HEK293 (cell line): ENCODE results near the gene SFMBT2.

Experiments used
- KLF10 ChIP-seq: fragments of 450-650 bp; IDR thresholded peaks from 2 replicates; pipeline ENCODE4 v1.5.1; 2018; ENCODE audit warnings: missing biosample characterization, mild to moderate bottlenecking, missing genetic modification characterization
- MYNN ChIP-seq: fragments of 450-650 bp; formaldehyde crosslinking; IDR thresholded peaks from 2 replicates; pipeline ENCODE4 v1.5.1; 2016; ENCODE audit warnings: missing biosample characterization, missing genetic modification characterization, borderline replicate concordance
- YY1 ChIP-seq: fragments of 450-650 bp; formaldehyde crosslinking; IDR thresholded peaks from 2 replicates; pipeline ENCODE4 v1.5.1; 2018; ENCODE audit warnings: missing biosample characterization, missing genetic modification characterization
- ZBTB1 ChIP-seq: fragments of 450-650 bp; formaldehyde crosslinking; IDR thresholded peaks from 2 replicates; pipeline ENCODE4 v1.5.1; 2016; ENCODE audit warnings: missing biosample characterization, missing genetic modification characterization
- ZBTB20 ChIP-seq: fragments of 450-650 bp; formaldehyde crosslinking; IDR thresholded peaks from 2 replicates; pipeline ENCODE4 v1.5.1; 2016; ENCODE audit warnings: missing biosample characterization, missing genetic modification characterization
- ZIC2 ChIP-seq: fragments of 450-650 bp; formaldehyde crosslinking; IDR thresholded peaks from 2 replicates; pipeline ENCODE4 v1.5.1; 2016; ENCODE audit warnings: missing biosample characterization, missing genetic modification characterization
- ZNF112 ChIP-seq: fragments of 450-650 bp; formaldehyde crosslinking; IDR thresholded peaks from 2 replicates; pipeline ENCODE4 v1.5.0; 2017; ENCODE audit warnings: missing biosample characterization, missing genetic modification characterization
- ZNF211 ChIP-seq: fragments of 450-650 bp; formaldehyde crosslinking; IDR thresholded peaks from 2 replicates; pipeline ENCODE4 v1.5.1; 2016; ENCODE audit warnings: low read depth, missing biosample characterization, missing genetic modification characterization
- ZNF221 ChIP-seq: fragments of 450-650 bp; formaldehyde crosslinking; IDR thresholded peaks from 2 replicates; pipeline ENCODE4 v1.5.1; 2017; ENCODE audit warnings: missing biosample characterization, missing genetic modification characterization, borderline replicate concordance
- ZNF341 ChIP-seq: fragments of 450-650 bp; formaldehyde crosslinking; IDR thresholded peaks from 2 replicates; pipeline ENCODE4; 2016; ENCODE audit warnings: low read depth, missing biosample characterization, missing genetic modification characterization
- ZNF350 ChIP-seq: fragments of 450-650 bp; formaldehyde crosslinking; IDR thresholded peaks from 2 replicates; pipeline ENCODE4 v1.5.0; 2017; ENCODE audit warnings: missing biosample characterization, mild to moderate bottlenecking, missing genetic modification characterization
- ZNF366 ChIP-seq: fragments of 450-650 bp; formaldehyde crosslinking; conservative IDR thresholded peaks from 2 replicates; pipeline ENCODE4 v1.5.1; 2016; ENCODE audit warnings: missing biosample characterization, missing genetic modification characterization
- ZNF530 ChIP-seq: fragments of 450-650 bp; formaldehyde crosslinking; IDR thresholded peaks from 2 replicates; pipeline ENCODE4 v1.5.1; 2016; ENCODE audit warnings: low read depth, missing biosample characterization, missing genetic modification characterization
- ZNF561 ChIP-seq: fragments of 450-650 bp; IDR thresholded peaks from 2 replicates; pipeline ENCODE4 v1.5.1; 2018; ENCODE audit warnings: missing biosample characterization, missing genetic modification characterization, borderline replicate concordance
- ZNF596 ChIP-seq: fragments of 450-650 bp; IDR thresholded peaks from 2 replicates; pipeline ENCODE4 v1.5.0; 2018; ENCODE audit warnings: missing biosample characterization, mild to moderate bottlenecking, missing genetic modification characterization, moderate library complexity
- ZNF600 ChIP-seq: fragments of 450-650 bp; formaldehyde crosslinking; IDR thresholded peaks from 2 replicates; pipeline ENCODE4 v1.5.1; 2016; ENCODE audit warnings: missing biosample characterization, missing genetic modification characterization
- ZNF768 ChIP-seq: fragments of 450-650 bp; formaldehyde crosslinking; IDR thresholded peaks from 2 replicates; pipeline ENCODE4 v1.5.1; 2018; ENCODE audit warnings: missing biosample characterization, mild to moderate bottlenecking, missing genetic modification characterization
- ZNF776 ChIP-seq: fragments of 450-650 bp; formaldehyde crosslinking; IDR thresholded peaks from 2 replicates; pipeline ENCODE4 v1.5.0; 2017; ENCODE audit warnings: missing biosample characterization, missing genetic modification characterization, borderline replicate concordance
- ZNF777 ChIP-seq: fragments of 450-650 bp; formaldehyde crosslinking; IDR thresholded peaks from 2 replicates; pipeline ENCODE4 v1.5.1; 2017; ENCODE audit warnings: missing biosample characterization, missing genetic modification characterization, borderline replicate concordance
- ZNF837 ChIP-seq: fragments of 450-650 bp; formaldehyde crosslinking; IDR thresholded peaks from 2 replicates; pipeline ENCODE4 v1.5.1; 2016; ENCODE audit warnings: missing biosample characterization, missing genetic modification characterization
- ZNF843 ChIP-seq: fragments of 450-650 bp; formaldehyde crosslinking; IDR thresholded peaks from 2 replicates; pipeline ENCODE4 v1.5.1; 2016; ENCODE audit warnings: missing biosample characterization, missing genetic modification characterization
- ZSCAN30 ChIP-seq: fragments of 450-650 bp; IDR thresholded peaks from 2 replicates; pipeline ENCODE4 v1.5.1; 2018; ENCODE audit warnings: missing biosample characterization, mild to moderate bottlenecking, missing genetic modification characterization, moderate library complexity
- TF ChIP-seq, protein P1 (sequence below): fragments of 450-650 bp; formaldehyde crosslinking; IDR thresholded peaks from 2 replicates; pipeline ENCODE4 v1.5.1; 2016; ENCODE audit warnings: missing biosample characterization, missing genetic modification characterization
- TF ChIP-seq, protein P2 (sequence below): fragments of 450-650 bp; formaldehyde crosslinking; IDR thresholded peaks from 2 replicates; pipeline ENCODE4 v1.5.1; 2016; ENCODE audit warnings: missing biosample characterization, missing genetic modification characterization
- TF ChIP-seq, protein P3 (sequence below): fragments of 450-650 bp; IDR thresholded peaks from 2 replicates; pipeline ENCODE4 v1.5.1; 2018; ENCODE audit warnings: missing biosample characterization, mild to moderate bottlenecking, missing genetic modification characterization
- TF ChIP-seq, protein P4 (sequence below): fragments of 450-650 bp; formaldehyde crosslinking; IDR thresholded peaks from 2 replicates; pipeline ENCODE4 v1.5.1; 2016; ENCODE audit warnings: missing biosample characterization, missing genetic modification characterization
- TF ChIP-seq, protein P5 (sequence below): fragments of 450-650 bp; formaldehyde crosslinking; IDR thresholded peaks from 2 replicates; pipeline ENCODE4 v1.5.1; 2016; ENCODE audit warnings: missing biosample characterization, missing genetic modification characterization
- TF ChIP-seq, protein P6 (sequence below): fragments of 450-650 bp; formaldehyde crosslinking; IDR thresholded peaks from 2 replicates; pipeline ENCODE4 v1.5.1; 2016; ENCODE audit warnings: missing biosample characterization, missing genetic modification characterization

SFMBT2 gene

DNA sequence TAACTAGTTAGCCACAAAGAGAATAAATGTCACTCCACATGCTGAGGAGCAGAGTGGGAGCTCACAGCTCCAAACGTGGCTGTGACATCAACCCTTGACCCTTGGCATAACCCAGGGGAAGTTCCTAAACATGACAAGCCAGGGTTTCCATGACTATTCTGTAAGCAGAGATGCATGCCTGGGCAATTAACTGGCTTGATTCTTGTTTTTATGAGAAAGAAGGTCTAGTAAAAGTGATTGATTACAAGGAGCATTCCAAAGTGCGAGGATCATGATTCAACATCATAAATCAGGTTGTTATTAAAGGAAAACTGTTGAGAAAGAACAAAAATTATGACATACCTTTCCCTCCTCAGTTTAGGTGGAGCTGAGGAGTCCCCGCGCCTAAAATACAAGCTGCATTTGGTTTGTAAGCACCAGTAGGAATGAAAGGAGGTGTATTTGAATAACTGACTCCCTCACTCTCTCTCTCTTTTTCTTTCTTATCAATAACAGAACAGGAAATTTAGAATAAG lies 108.4 kb downstream of the SFMBT2 start (continued):
- TF ChIP-seq, protein P1, sequence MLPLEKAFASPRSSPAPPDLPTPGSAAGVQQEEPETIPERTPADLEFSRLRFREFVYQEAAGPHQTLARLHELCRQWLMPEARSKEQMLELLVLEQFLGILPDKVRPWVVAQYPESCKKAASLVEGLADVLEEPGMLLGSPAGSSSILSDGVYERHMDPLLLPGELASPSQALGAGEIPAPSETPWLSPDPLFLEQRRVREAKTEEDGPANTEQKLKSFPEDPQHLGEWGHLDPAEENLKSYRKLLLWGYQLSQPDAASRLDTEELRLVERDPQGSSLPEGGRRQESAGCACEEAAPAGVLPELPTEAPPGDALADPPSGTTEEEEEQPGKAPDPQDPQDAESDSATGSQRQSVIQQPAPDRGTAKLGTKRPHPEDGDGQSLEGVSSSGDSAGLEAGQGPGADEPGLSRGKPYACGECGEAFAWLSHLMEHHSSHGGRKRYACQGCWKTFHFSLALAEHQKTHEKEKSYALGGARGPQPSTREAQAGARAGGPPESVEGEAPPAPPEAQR (tag by site-specific recombination) = no peak
- no peak for TF ChIP-seq ZNF350
- TF ChIP-seq MYNN = no peak
- TF ChIP-seq ZNF211 (tag by site-specific recombination) = no peak
- TF ChIP-seq ZNF341 (tag by site-specific recombination) = no peak
- peak; percentile 91 for TF ChIP-seq KLF10
- no peak for TF ChIP-seq ZNF221 (tag by site-specific recombination)
- TF ChIP-seq ZNF600 (tag by site-specific recombination) = peak; percentile 93
- peak; percentile 96 for TF ChIP-seq ZSCAN30 (tag by site-specific recombination)
- TF ChIP-seq ZNF112 (tag by site-specific recombination) = no peak
- no peak for TF ChIP-seq ZNF777 (tag by site-specific recombination)
- peak; percentile 82 for TF ChIP-seq ZIC2
- TF ChIP-seq ZBTB20 (tag by site-specific recombination) = no peak
- TF ChIP-seq, protein P2, sequence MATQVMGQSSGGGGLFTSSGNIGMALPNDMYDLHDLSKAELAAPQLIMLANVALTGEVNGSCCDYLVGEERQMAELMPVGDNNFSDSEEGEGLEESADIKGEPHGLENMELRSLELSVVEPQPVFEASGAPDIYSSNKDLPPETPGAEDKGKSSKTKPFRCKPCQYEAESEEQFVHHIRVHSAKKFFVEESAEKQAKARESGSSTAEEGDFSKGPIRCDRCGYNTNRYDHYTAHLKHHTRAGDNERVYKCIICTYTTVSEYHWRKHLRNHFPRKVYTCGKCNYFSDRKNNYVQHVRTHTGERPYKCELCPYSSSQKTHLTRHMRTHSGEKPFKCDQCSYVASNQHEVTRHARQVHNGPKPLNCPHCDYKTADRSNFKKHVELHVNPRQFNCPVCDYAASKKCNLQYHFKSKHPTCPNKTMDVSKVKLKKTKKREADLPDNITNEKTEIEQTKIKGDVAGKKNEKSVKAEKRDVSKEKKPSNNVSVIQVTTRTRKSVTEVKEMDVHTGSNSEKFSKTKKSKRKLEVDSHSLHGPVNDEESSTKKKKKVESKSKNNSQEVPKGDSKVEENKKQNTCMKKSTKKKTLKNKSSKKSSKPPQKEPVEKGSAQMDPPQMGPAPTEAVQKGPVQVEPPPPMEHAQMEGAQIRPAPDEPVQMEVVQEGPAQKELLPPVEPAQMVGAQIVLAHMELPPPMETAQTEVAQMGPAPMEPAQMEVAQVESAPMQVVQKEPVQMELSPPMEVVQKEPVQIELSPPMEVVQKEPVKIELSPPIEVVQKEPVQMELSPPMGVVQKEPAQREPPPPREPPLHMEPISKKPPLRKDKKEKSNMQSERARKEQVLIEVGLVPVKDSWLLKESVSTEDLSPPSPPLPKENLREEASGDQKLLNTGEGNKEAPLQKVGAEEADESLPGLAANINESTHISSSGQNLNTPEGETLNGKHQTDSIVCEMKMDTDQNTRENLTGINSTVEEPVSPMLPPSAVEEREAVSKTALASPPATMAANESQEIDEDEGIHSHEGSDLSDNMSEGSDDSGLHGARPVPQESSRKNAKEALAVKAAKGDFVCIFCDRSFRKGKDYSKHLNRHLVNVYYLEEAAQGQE (tag by site-specific recombination) = no peak
- no peak for TF ChIP-seq ZNF776 (tag by site-specific recombination)
- TF ChIP-seq YY1 (tag by site-specific recombination) = peak; percentile 51; the same call in 1 of the 2 replicates
- TF ChIP-seq, protein P3, sequence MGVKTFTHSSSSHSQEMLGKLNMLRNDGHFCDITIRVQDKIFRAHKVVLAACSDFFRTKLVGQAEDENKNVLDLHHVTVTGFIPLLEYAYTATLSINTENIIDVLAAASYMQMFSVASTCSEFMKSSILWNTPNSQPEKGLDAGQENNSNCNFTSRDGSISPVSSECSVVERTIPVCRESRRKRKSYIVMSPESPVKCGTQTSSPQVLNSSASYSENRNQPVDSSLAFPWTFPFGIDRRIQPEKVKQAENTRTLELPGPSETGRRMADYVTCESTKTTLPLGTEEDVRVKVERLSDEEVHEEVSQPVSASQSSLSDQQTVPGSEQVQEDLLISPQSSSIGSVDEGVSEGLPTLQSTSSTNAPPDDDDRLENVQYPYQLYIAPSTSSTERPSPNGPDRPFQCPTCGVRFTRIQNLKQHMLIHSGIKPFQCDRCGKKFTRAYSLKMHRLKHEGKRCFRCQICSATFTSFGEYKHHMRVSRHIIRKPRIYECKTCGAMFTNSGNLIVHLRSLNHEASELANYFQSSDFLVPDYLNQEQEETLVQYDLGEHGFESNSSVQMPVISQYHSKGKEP = peak; percentile 92
- TF ChIP-seq, protein P4, sequence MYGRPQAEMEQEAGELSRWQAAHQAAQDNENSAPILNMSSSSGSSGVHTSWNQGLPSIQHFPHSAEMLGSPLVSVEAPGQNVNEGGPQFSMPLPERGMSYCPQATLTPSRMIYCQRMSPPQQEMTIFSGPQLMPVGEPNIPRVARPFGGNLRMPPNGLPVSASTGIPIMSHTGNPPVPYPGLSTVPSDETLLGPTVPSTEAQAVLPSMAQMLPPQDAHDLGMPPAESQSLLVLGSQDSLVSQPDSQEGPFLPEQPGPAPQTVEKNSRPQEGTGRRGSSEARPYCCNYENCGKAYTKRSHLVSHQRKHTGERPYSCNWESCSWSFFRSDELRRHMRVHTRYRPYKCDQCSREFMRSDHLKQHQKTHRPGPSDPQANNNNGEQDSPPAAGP (tag by site-specific recombination) = peak; percentile 94
- TF ChIP-seq ZNF768 (tag by site-specific recombination) = no peak
- no peak for TF ChIP-seq ZNF837 (tag by site-specific recombination)
- peak; percentile 80; the same call in 1 of the 2 replicates for TF ChIP-seq ZBTB1 (tag by site-specific recombination)
- peak; percentile 78 for TF ChIP-seq ZNF596
- TF ChIP-seq, protein P5, sequence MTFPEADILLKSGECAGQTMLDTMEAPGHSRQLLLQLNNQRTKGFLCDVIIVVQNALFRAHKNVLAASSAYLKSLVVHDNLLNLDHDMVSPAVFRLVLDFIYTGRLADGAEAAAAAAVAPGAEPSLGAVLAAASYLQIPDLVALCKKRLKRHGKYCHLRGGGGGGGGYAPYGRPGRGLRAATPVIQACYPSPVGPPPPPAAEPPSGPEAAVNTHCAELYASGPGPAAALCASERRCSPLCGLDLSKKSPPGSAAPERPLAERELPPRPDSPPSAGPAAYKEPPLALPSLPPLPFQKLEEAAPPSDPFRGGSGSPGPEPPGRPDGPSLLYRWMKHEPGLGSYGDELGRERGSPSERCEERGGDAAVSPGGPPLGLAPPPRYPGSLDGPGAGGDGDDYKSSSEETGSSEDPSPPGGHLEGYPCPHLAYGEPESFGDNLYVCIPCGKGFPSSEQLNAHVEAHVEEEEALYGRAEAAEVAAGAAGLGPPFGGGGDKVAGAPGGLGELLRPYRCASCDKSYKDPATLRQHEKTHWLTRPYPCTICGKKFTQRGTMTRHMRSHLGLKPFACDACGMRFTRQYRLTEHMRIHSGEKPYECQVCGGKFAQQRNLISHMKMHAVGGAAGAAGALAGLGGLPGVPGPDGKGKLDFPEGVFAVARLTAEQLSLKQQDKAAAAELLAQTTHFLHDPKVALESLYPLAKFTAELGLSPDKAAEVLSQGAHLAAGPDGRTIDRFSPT (tag by site-specific recombination) = peak; percentile 91
- TF ChIP-seq ZNF366 (tag by site-specific recombination) = peak; percentile 98
- TF ChIP-seq ZNF843 (tag by site-specific recombination) = peak; percentile 99
- TF ChIP-seq ZNF530 (tag by site-specific recombination) = no peak
- TF ChIP-seq, protein P6, sequence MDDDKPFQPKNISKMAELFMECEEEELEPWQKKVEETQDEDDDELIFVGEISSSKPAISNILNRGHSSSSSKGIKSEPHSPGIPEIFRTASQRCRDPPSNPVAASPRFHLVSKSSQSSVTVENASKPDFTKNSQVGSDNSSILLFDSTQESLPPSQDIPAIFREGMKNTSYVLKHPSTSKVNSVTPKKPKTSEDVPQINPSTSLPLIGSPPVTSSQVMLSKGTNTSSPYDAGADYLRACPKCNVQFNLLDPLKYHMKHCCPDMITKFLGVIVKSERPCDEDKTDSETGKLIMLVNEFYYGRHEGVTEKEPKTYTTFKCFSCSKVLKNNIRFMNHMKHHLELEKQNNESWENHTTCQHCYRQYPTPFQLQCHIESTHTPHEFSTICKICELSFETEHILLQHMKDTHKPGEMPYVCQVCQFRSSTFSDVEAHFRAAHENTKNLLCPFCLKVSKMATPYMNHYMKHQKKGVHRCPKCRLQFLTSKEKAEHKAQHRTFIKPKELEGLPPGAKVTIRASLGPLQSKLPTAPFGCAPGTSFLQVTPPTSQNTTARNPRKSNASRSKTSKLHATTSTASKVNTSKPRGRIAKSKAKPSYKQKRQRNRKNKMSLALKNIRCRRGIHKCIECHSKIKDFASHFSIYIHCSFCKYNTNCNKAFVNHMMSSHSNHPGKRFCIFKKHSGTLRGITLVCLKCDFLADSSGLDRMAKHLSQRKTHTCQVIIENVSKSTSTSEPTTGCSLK (tag by site-specific recombination) = no peak
- TF ChIP-seq ZNF561 = peak; percentile 97
